GM11168 (cell line): ENCODE data around the gene ZNF329.

Experiments
- in situ Hi-C: fragments of 300-500 bp; cut with MboI; formaldehyde crosslinking; loops from one replicate; pipeline ENCODE4 v1.12.0; 2022; ENCODE audit warnings: low sequenced_read_pairs; ENCODE audit not compliant: unreplicated experiment

The ZNF329 gene

DNA sequence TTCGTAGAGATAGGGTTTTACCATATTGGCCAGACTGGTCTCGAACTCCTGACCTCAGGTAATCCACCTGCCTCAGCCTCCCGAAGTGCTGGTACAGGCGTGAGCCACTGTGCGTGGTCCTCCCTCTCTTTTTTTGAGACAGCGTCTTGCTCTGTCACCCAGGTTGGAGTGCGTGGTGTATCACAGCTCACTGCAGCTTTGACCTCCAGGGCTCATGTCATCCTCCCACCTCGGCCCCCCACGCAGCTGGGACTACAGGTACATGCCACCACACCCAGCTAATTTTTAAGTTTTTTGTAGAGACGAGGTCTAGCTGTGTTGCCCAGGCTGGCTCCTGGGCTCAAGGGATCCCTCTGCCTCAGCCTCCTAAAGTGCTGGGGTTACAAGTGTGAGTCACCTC is 70.8 kb downstream of the ZNF329 start:
- in situ Hi-C loops: no loop called here
